Measurements from ENCODE around the gene ACADL. TPM values are rescaled to one million over a fixed set of nuclear protein-coding genes. Genes with fewer than 3 reads are reported as not detected.

The ACADL gene
- total RNA-seq, 1 donor from 2014 or later: 6.0 TPM

DNA sequence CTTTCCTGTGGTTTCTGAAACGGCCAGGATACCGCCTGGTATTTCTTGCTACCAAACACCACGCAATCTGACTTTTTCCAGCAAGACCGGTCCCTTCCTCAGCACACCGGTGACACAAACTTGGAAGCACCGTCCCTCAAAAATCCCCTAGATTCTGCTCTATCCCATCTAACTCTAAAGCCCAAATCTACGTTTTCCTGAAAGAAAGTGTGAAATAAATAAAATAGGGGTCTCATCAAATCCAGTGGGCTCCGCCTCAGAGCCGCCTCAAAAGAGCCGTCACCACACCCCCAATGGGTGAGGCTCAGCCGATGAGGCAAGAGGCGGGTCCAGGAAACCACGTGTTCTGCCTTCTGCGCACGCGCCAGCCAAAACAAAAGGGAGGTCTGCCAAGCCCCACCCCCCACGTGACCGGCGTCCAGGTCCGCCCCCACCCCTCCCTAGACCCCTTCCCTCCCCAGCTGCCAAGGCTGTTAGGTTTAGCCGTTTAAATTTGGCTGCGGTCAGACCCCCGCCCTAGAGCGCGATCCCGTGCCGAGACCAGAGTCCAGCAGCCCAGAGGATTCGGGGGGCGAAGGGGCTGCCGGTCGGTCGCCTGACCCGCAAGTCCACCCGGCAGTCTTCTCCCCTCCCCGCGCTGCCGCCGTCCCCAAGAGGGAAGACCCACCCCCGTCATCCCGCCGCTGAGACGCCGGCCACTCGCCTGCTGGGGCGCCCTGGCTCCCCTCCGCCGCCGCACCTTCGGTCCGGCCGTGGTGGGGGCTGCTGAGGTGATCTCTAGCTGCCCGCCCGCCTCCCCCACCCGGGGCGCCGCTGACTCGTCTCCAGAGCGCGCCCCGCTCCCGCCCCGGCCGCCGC is 54.6 kb downstream of the ACADL start:
- DNase-seq (ENCODE audit: low spot score): peak; percentile 98

DNA sequence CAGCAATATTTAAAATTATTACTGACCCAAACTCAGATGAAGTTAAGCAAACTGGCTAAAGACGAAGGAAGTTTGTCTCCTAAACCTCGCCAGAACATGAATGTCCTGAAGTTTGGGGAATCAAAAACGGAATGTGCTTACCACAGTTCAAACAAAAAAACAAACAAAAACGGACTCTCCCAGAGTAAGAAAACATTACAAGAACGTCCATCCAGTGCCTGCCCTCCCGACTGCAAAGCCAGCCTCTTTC is 55.1 kb downstream of the ACADL start:
- DNase-seq (ENCODE audit: low spot score): no peak

DNA sequence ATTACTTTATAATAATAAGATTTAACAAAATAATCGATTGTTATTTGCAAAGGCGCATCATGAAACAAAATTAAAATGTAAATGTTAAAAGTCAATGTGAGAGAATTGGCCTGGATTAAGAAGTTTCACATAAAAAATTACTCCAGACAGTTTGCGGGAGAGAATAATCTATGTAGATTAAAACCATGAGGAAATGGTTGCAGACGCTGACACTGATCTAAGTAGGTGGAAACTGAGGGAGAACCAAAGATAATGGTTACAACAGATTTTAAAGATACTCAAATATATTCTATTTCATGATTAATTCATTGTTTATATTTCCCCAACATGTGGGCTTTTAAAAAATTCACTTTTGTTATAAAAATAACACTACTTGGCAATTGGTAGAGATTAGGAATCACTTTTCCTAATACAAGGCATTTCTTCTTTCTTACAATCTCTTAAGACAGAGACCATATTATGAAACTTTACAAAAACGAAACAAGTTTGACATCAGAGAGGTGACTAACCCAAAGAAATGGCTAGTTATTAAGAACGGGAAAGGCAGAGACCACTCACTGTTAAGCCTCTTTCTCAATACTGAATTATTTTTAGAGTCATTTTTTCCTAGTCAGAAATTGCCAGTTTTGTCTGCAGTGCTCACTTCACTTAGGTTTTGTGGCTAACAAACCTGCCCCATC is 55.6 kb downstream of the ACADL start:
- peak; percentile 70 for DNase-seq (ENCODE audit: low spot score)

DNA sequence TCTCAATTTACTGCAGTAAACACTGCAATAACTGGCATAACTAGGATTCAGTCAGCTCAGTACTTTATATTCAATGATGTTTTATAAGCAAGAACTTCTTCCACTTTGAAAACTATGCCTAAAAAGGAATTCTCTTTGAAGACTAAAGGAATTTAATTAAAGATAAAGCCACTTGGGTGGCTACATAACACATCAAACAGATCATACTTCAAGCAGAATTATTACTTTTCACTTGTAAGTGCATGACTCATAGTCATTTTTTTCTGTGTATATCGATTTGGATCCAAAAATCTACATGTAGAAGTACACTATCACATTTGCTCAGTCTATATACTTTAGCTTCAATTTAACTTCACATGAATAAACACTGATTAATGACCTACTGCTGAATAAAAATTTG is 58.0 kb downstream of the ACADL start:
- peak; percentile 6 for DNase-seq (ENCODE audit: low spot score)

DNA sequence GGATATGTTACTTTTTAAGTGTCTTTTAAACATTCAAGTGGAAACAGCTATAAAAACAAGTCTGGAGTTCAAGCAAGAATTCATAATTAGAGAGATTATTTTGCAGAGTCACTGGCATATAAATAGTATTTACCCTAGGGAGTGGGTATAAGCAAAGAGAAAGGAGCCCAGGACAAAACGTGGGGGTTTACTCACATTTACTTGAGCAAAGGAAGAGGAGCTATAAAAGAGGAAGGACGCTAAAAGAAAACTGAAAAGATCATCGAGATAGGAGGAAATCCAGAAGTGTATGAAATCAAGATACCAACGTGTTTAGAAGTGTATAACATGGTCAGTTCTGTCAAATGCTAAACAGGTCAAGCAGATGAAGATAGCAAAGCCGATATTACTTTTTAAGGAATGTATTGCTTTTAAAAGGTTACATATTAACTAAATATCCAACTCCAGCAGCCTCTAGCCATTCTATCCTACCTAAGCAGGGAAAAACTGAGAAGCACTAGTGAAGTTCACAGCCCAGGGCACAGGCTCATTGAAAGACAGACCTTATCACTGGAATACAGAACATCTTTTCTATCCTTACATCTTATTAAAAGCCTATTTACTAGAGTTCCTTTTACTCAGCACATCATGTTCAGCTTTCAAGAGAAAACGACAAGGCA is 62.7 kb downstream of the ACADL start:
- DNase-seq (ENCODE audit: low spot score): no peak

DNA sequence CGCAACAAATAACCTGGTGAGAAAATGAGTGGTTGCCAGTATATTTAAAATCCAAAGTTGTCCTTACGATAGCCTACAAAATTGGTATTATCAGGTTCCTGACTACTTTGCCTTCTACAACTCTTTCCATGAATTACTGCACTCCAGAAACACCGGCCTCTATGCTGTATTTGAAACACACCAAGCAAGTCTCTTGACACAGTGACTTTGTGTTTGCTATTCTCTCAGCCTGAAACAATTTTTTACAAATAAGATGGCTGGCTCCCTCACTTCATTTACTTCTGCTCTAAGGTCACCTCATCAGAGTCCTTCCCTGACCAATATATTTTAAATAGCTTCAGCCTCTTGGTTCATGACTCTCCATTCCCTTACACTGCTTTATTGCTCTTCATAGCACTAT is 66.2 kb downstream of the ACADL start:
- DNase-seq (ENCODE audit: low spot score): no peak

DNA sequence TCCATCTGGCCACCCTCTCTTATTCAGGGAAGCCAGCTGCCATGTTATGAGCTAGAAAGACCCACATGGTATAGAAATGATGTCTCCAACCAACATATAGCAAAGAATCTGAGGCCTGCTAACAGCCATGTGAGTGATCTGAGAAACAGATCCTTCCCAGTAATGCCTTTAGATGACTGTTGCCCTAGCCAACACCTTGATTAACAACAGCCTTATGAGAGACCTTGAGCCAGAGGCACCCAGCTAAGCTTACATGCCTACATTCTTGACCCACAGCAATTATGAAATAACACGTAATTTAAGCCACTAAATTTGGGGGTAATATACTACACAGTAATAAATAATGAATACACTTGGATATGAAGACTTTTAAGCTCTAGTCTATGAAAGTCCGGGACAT is 67.0 kb downstream of the ACADL start:
- DNase-seq (ENCODE audit: low spot score): no peak

DNA sequence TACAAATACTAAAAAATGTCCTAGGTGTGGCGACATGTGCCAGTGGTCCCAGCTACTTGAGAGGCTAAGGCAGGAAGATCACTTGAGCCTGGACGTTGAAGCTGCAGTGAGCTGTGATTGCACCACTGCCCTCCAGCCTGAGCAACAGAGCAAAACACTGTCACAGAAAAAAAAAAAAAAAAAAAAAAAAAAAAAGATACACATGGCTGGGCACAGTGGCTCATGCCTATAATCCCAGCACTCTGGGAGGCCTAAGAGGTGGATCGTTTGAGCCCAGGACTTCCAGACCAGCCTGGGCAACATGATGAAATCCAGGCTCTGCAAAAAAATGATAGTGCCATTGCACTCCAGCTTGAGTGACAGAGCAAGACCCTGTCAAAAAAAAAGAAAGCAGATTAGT is 67.7 kb downstream of the ACADL start:
- DNase-seq (ENCODE audit: low spot score): no peak

DNA sequence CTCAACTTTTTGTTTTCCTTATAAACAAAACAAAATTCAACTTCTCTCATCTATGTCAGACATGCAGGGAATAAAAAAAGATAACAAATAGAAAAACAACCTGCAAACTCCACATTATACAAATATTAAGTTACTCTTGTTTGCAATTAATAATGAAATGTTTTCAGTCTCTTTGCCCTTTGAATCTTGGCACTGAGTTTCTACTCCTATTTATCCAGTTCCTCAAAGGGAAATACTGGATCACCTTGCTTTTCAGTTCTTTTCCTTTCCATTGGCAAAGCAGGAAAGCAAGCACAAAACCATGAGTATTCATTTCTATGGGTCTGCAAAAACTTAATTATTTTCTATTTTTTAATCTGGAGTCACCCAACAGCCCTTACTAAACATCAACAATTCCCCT is 77.6 kb downstream of the ACADL start:
- no peak for DNase-seq (ENCODE audit: low spot score)

Other genes with a start within 250 kb of the ACADL start
- gene RPE, start 222.8 kb downstream of the ACADL start, total RNA-seq (ENCODE audit: insufficient read depth, low replicate concordance): 54.7 TPM
- 53.0 TPM for gene KANSL1L, start 54.0 kb downstream of the ACADL start, total RNA-seq (ENCODE audit: insufficient read depth, low replicate concordance)
- not detected for gene MYL1, start 89.7 kb upstream of the ACADL start, total RNA-seq (ENCODE audit: insufficient read depth, low replicate concordance)